Mucosa of rectum (tissue), 2 donors: ENCODE measurements around the gene RIPK4.

Experiments
- H3K27ac ChIP-seq, 2 donors: one replicate each; pipeline ENCODE4 v1.7.0; 2013; ENCODE audit warnings: inconsistent platforms in 2 of 2, low read depth in 2 of 2, low read length in 2 of 2
- H3K27me3 ChIP-seq, 2 donors: one replicate each; pipeline ENCODE4 v1.7.0; 2013; ENCODE audit warnings: low read length in 2 of 2; ENCODE audit not compliant: control insufficient read depth in 2 of 2, insufficient read depth in 2 of 2
- H3K36me3 ChIP-seq, 2 donors: one replicate each; pipeline ENCODE4 v1.7.0; 2013; ENCODE audit warnings: low read length in 2 of 2; ENCODE audit not compliant: control insufficient read depth in 2 of 2, insufficient read depth in 2 of 2
- H3K4me1 ChIP-seq, 2 donors: one replicate each; pipeline ENCODE4 v1.7.0; 2013; ENCODE audit warnings: low read length in 2 of 2, mild to moderate bottlenecking in 1 of 2; ENCODE audit not compliant: control insufficient read depth in 2 of 2, insufficient read depth in 2 of 2
- H3K4me3 ChIP-seq, 2 donors: one replicate each; pipeline ENCODE4 v1.7.0; 2013; ENCODE audit warnings: low read length in 2 of 2
- H3K9ac ChIP-seq, 2 donors: one replicate each; pipeline ENCODE4 v1.7.0; 2013; ENCODE audit warnings: low read length in 2 of 2, low read depth in 1 of 2, mild to moderate bottlenecking in 1 of 2
- H3K9me3 ChIP-seq, 2 donors: one replicate each; pipeline ENCODE4 v1.7.0; 2013; ENCODE audit warnings: low read length in 2 of 2; ENCODE audit not compliant: control insufficient read depth in 2 of 2
- donor health status: healthy.
- donor health status: Normal muscosa, but diverticular disease.

The RIPK4 gene

GRCh38 chr21:41710823-41711160 is 56.1 kb downstream of the RIPK4 start:
- no peak overlapping the region for H3K4me3 ChIP-seq
- H3K9ac ChIP-seq = no peak overlapping the region
- peak overlapping the region; percentile 59 to 74 for H3K27ac ChIP-seq
- no peaks in the 10 kb centered on the region for H3K9me3 ChIP-seq
- peaks cover 39 to 62% of the 10 kb centered on the region in 2 donors for H3K4me1 ChIP-seq
- peaks cover 0 to 4% of the 10 kb centered on the region in 2 donors for H3K27me3 ChIP-seq
- no peaks in the 10 kb centered on the region for H3K36me3 ChIP-seq

GRCh38 chr21:41709965-41710822 is 56.7 kb downstream of the RIPK4 start:
- Histone ChIP-seq H3K36me3 (no peaks in the 10 kb centered on the region), H3K4me3 (no peak overlapping the region), H3K9ac (no peak overlapping the region), H3K27me3 (peaks cover 0 to 4% of the 10 kb centered on the region in 2 donors), H3K27ac (peak overlapping the region; percentile 59 to 74), H3K4me1 (peaks cover 41 to 63% of the 10 kb centered on the region in 2 donors), H3K9me3 (no peaks in the 10 kb centered on the region)

DNA sequence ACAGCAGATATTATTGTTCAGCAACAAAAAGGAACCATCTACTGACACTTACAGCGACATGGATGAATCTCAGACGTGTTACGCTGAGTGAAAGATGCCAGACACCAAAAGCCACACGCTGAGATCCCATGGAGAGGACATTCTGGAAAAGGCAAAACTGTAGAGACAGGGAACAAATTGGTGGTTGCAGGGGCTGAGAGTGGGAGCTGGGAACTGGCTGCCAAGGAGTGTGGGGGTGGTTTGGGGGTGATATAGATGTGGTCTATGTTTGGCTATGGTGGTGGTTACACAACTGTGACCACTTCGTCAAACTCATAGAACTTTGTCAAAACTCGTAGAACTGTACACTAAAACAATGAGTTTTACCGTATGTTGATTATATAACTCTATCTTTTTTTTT is 57.7 kb downstream of the RIPK4 start:
- Histone ChIP-seq H3K27ac (no peak overlapping the region), H3K4me1 (peaks cover 43 to 68% of the 10 kb centered on the region in 2 donors), H3K9ac (no peak overlapping the region), H3K4me3 (no peak overlapping the region), H3K9me3 (no peaks in the 10 kb centered on the region), H3K36me3 (no peaks in the 10 kb centered on the region), H3K27me3 (peaks cover 0 to 4% of the 10 kb centered on the region in 2 donors)

GRCh38 chr21:41707960-41708330 is 58.9 kb downstream of the RIPK4 start:
- Histone ChIP-seq H3K36me3 (no peaks in the 10 kb centered on the region), H3K9ac (peak overlapping the region; percentile 28 to 61), H3K27me3 (peaks cover 0 to 2% of the 10 kb centered on the region in 2 donors), H3K4me3 (no peak overlapping the region), H3K27ac (peak overlapping the region; percentile 81 to 90), H3K4me1 (peaks cover 37 to 68% of the 10 kb centered on the region in 2 donors), H3K9me3 (no peaks in the 10 kb centered on the region)

DNA sequence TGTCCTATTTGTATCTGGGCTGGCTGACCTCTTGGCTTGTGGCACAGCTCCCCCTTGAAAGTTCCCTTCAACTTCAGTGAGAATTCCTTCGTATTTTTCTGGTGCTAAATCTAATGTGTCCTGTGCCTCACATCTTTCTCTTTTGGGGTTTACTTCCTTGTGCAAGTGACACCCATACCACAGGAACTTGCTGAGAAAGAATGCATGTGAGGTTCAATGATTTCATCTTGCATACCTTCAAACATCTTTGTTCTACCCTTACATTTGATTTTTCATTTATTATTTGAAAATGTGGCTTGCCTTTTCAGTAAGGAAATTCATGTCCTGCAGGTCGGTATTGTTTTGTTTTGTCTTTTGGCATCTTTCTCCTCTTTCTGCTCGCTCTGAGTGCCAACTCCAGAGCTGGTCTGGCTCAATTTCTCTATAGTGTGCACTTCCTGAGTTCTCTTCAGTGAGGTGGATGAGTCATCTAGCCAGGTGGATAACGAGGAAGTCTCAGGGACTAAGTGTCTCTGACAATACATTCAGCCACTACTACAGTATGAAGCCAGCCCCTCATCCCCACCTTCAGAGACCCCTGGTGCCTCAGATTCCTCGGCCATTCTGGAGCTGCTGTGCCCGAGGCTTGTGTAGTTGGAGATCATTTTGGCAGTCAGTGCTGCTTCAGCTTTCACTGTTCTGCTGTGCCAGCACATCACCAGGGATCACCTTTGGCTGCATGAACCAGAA is 59.5 kb downstream of the RIPK4 start:
- H3K27ac ChIP-seq = peak overlapping the region; percentile 81 to 90
- H3K36me3 ChIP-seq = no peaks in the 10 kb centered on the region
- H3K9ac ChIP-seq = peak overlapping the region; percentile 28 to 61
- H3K4me1 ChIP-seq = peaks cover 39 to 71% of the 10 kb centered on the region in 2 donors
- H3K9me3 ChIP-seq = no peaks in the 10 kb centered on the region
- no peak overlapping the region for H3K4me3 ChIP-seq
- H3K27me3 ChIP-seq = peaks cover 0 to 2% of the 10 kb centered on the region in 2 donors

DNA sequence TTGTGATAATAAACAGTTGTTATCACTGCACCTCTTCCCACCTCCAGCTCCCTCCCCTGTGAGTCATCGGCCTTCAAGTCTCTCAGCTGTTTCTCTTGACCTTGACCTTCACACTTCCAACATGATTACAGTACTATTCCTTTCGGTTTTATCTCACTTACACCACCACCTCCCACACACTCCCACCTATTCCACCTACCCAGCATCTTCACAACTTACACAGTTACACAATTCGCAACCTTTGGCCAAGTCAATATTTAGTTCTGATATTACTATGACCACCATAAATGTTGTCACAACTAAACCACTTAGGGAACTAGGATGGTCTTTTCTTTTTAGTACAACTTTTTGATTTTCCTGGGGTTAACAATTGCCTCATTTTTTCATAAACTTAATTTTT is 60.2 kb downstream of the RIPK4 start:
- Histone ChIP-seq H3K9me3 (no peaks in the 10 kb centered on the region), H3K4me1 (peaks cover 42 to 69% of the 10 kb centered on the region in 2 donors), H3K9ac (peak overlapping the region in 1 of 2 donors; percentile 70), H3K36me3 (no peaks in the 10 kb centered on the region), H3K4me3 (no peak overlapping the region), H3K27me3 (no peaks in the 10 kb centered on the region), H3K27ac (peak overlapping the region; percentile 81 to 90)

DNA sequence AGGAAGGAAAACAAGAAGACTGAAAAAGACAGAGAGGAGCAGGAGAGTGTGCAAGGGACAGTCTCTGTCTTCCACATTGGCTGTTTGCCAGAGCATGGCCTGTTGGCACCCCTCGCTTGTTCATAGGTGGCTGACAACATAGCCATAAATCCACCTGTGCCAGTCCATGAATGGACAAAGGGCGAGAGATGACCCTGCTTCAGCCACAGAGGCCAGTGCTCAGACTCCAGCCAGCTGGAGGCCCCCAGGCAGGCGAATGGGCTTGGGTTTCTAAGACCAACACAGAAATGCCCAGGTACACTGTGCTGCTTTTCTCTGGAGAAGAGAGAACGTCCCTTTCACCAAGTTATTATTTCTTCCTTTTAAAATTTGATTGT is 60.6 kb downstream of the RIPK4 start:
- H3K4me3 ChIP-seq = no peak overlapping the region
- no peaks in the 10 kb centered on the region for H3K36me3 ChIP-seq
- H3K27ac ChIP-seq = peak overlapping the region; percentile 81 to 90
- H3K9ac ChIP-seq = peak overlapping the region in 1 of 2 donors; percentile 70
- no peaks in the 10 kb centered on the region for H3K9me3 ChIP-seq
- H3K4me1 ChIP-seq = peaks cover 42 to 66% of the 10 kb centered on the region in 2 donors
- no peaks in the 10 kb centered on the region for H3K27me3 ChIP-seq

DNA sequence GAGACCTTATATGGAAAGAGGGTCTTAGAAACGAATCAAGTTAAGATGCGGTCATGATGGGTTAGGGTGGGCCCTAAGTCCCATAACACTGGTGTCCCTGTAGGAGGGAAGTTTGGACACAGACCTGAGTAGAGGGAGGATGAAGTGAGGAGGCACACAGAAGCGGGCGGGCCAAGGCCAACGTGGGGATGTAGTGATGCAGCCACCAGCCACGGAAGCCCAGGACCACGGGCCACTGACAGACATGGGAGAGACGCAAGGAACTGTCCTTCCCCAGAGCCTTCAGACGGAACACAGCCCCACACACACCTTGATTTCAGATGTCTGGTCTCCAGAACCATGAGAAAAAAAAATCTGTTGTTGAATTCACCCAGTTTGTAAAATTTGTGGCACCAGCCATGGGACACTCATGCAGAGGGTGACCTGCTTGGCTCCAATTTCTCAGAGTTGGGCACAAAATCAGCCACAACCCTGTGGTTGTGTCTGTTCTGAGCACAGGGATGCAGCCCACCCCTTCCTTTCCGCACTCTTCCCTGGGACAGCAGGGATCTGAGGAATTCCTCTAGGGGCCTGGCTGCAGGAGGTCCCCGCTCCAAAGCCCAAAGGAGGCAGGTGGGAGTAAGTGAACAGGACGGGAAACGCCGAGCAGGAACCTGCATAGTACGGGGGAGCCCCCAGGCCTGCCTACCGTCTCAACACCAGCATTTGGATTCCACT is 61.1 kb downstream of the RIPK4 start:
- peak overlapping the region; percentile 81 to 90 for H3K27ac ChIP-seq

GRCh38 chr21:41703857-41704501 is 62.9 kb downstream of the RIPK4 start:
- no peak overlapping the region for H3K4me3 ChIP-seq
- H3K9me3 ChIP-seq = no peaks in the 10 kb centered on the region
- no peaks in the 10 kb centered on the region for H3K27me3 ChIP-seq
- peak overlapping the region in 1 of 2 donors; percentile 70 for H3K9ac ChIP-seq
- no peaks in the 10 kb centered on the region for H3K36me3 ChIP-seq
- peak overlapping the region; percentile 81 to 90 for H3K27ac ChIP-seq
- H3K4me1 ChIP-seq = peaks cover 36 to 57% of the 10 kb centered on the region in 2 donors

More for the DNA sequence above, 61.1 kb downstream of the RIPK4 start:
- no peaks in the 10 kb centered on the region for H3K27me3 ChIP-seq
- no peaks in the 10 kb centered on the region for H3K36me3 ChIP-seq
- H3K9me3 ChIP-seq = no peaks in the 10 kb centered on the region
- peak overlapping the region in 1 of 2 donors; percentile 11 for H3K4me3 ChIP-seq
- H3K4me1 ChIP-seq = peaks cover 36 to 61% of the 10 kb centered on the region in 2 donors
- peak overlapping the region in 1 of 2 donors; percentile 70 for H3K9ac ChIP-seq
